ENCODE measurements around the gene H6PD. TPM values are rescaled to one million over a fixed set of nuclear protein-coding genes. Genes with fewer than 3 reads are reported as not detected.

The H6PD gene
- total and polyA plus RNA-seq, 2 experiments from 2014 or later = 1.2 to 4.7 TPM

GRCh38 chr1:9240914-9241820 lies 6.6 kb downstream of the H6PD start:
- peak; percentile 50 for DNase-seq (ENCODE audit: low spot score)
- Histone ChIP-seq H3K9me2 (ENCODE audit: insufficient read depth) (no peaks in the 10 kb centered on the region), H3K79me2 (replicated peaks; ENCODE audit: insufficient read depth) (no peaks in the 10 kb centered on the region), H3K36me3 (ENCODE audit: insufficient read depth) (no peaks in the 10 kb centered on the region), H3K27me3 (ENCODE audit: insufficient read depth) (no peaks in the 10 kb centered on the region), H3K4me2 (peak overlapping the region; percentile 59; the same call in 1 of the 2 replicates), H2AFZ (no peak overlapping the region), H3K27ac (ENCODE audit: low read depth) (peak overlapping the region; percentile 55; the same call in 1 of the 2 replicates), H4K20me1 (replicated peaks; ENCODE audit: insufficient read depth) (no peaks in the 10 kb centered on the region), H3F3A (replicated peaks; ENCODE audit: low read depth) (0 out of 2 replicates have a peak, but pooled peaks cover 2% of the 10 kb centered on the region), H3K4me3 (no peak overlapping the region), H3K4me1 (ENCODE audit: insufficient read depth) (peaks cover 25% of the 10 kb centered on the region)
- peak; percentile 59 for ATAC-seq
- H3K36me3 Mint-ChIP-seq (ENCODE audit: low read depth) = no peaks in the 10 kb centered on the region; the same call in 2 of the 3 replicates
- peak; percentile 23; the same call in 1 of the 2 replicates for TF ChIP-seq ZNF462 (CRISPR knock-in tag; IDR thresholded peaks at IDR 0.05)
- no peak for TF ChIP-seq ETS1 (IDR thresholded peaks at IDR 0.05)
- no peak for TF ChIP-seq EZH2phosphoT487 (IDR thresholded peaks at IDR 0.05; ENCODE audit: unreplicated experiment)
- TF ChIP-seq STAT1 (IDR thresholded peaks at IDR 0.05; ENCODE audit: unreplicated experiment) = no peak
- H3K27ac Mint-ChIP-seq = 0 out of 2 replicates have a peak overlapping the region, but pooled peaks have one; percentile 14
- peaks cover 9% of the 10 kb centered on the region for H3K27me3 Mint-ChIP-seq (ENCODE audit: insufficient read depth, low read depth, poor library complexity)
- no peaks in the 10 kb centered on the region for H3K9me3 Mint-ChIP-seq
- H3K4me3 Mint-ChIP-seq = no peak overlapping the region
- H3K4me1 Mint-ChIP-seq = peaks cover 33% of the 10 kb centered on the region
